ENCODE data around the gene CFAP97D2. TPM values are rescaled to one million over a fixed set of nuclear protein-coding genes. Genes with fewer than 3 reads are reported as not detected.
"Not testable (repeated sequence)": the region's sequence is repeated elsewhere in the genome, so short reads cannot be mapped to it uniquely, and the experiment has no call there.

CFAP97D2 gene
- not detected for total RNA-seq

DNA sequence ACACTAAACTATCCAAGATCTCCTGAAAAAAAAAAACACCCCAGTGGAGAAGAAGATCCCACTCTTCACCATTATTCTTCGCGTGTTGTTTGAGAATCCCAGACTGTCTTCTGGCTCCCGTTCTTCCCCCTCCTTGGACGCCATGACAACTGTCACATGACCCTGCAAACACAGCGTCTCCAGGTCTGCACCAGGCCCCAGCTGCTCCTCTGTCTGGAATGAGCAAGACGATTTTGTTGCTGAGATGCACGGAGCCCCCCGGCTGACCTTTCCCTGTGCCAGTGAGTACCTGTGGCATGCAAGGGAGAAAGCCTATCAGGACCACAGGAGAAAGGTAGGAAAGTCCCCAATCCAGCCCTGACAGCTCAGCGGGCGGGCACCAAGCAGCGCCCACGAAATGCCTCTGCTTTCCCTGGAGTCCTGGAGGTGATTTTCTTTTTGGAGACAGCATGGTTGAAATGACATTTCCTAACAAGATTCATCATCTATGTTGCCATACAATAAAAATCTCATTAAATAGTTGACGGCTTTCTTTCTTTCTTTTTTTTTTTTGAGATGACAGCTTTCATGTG lies at the start of gene CFAP97D2:
Gene CFAP97D2, plus strand, starts transcription at position 171 of the 572 bp plus-strand sequence. Its CDS starts 74 bp downstream, at position 245.
- Histone ChIP-seq H3K27me3 (ENCODE audit: control insufficient read depth in 3 of 3, insufficient read depth in 3 of 3, low read length in 3 of 3) (peaks cover 16 to 27% (median 18%) of the 10 kb centered on the region in 3 donors), H3K9me3 (ENCODE audit: control insufficient read depth in 3 of 3, low read length in 3 of 3) (peaks cover 0 to 5% (median 2%) of the 10 kb centered on the region in 3 donors), H3K36me3 (ENCODE audit: control insufficient read depth in 3 of 3, insufficient read depth in 3 of 3, low read length in 3 of 3) (no peaks in the 10 kb centered on the region), H3K4me1 (ENCODE audit: control insufficient read depth in 3 of 3, insufficient read depth in 3 of 3, low read length in 3 of 3) (no peaks in the 10 kb centered on the region), H3K27ac (ENCODE audit: low read depth, low read length) (no peak within 1 kb of the TSS), H3K9ac (ENCODE audit: low read depth in 1 of 3, low read length in 3 of 3) (no peak within 1 kb of the TSS), H3K4me3 (ENCODE audit: low read length in 3 of 3) (no peak within 1 kb of the TSS)

DNA sequence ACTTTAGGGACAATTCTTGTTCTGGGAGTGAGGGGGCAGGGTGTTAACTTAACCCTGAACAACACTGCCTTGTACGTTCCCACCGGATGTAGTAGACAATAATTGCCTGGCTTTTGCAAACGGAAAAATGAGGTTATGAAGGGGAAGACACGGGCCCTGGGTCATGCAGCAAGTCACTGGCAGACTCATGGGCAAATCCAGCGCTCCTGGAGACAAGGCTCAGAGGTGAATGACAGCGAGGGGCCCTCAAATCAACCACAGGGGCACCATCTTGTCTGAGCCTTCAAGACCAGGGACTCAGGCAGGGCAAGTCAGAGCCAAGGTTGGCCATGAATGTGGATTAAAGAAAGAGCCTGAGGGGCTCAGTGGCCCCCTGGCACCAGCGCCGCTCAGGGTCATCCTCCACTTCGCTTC lies 49.4 kb upstream of the CFAP97D2 start:
- Histone ChIP-seq H3K36me3 (ENCODE audit: control insufficient read depth in 3 of 3, insufficient read depth in 3 of 3, low read length in 3 of 3) (no peaks in the 10 kb centered on the region), H3K27me3 (ENCODE audit: control insufficient read depth in 3 of 3, insufficient read depth in 3 of 3, low read length in 3 of 3) (no peaks in the 10 kb centered on the region), H3K4me1 (ENCODE audit: control insufficient read depth in 3 of 3, insufficient read depth in 3 of 3, low read length in 3 of 3) (peaks cover 54 to 77% (median 67%) of the 10 kb centered on the region in 3 donors), H3K27ac (ENCODE audit: low read depth, low read length) (peak overlapping the region; percentile 97), H3K4me3 (ENCODE audit: low read length in 3 of 3) (peak overlapping the region in 2 of 3 donors; percentile 93 to 99), H3K9ac (ENCODE audit: low read depth in 1 of 3, low read length in 3 of 3) (peak overlapping the region; percentile 89 to 98 (median 94)), H3K9me3 (ENCODE audit: control insufficient read depth in 3 of 3, low read length in 3 of 3) (no peaks in the 10 kb centered on the region)

DNA sequence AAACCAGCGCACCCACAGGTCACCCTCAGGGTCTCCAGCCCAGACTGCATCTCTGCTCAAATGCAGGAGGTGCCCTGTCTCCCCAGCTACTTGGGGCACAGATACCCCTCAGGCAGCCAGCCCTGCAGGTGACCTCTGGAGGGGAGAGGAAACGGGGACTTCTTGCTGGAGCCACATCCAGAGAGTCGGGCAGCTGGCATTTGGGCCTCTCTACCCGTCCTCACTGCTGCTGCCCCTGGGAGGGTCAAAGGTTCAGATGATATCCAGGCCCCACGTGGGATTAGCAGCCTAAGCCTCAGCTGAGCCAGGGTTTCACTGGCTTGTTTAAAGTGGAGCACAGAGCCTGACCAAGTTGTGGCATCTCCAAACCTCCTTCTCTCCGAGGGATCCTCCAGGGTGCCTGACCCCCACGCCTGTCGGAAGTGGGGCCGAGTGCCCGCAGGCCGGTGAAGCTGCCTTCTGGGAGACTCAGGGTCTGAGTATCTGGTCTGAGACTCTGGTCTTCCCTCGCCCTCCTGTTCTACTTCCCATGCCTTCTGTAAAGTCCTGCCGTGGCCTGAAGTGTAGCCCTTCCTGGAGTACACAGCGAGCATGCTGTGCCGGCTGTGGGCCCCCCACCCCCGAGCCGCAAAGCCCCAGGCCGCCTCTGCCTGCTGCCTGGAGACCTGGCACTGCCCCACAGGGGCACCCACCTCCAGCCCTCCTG lies 48.8 kb upstream of the CFAP97D2 start:
- peak overlapping the region; percentile 97 for H3K27ac ChIP-seq (ENCODE audit: low read depth, low read length)
- H3K4me3 ChIP-seq (ENCODE audit: low read length in 3 of 3) = peak overlapping the region; percentile 76 to 99 (median 93)
- peak overlapping the region; percentile 89 to 98 (median 94) for H3K9ac ChIP-seq (ENCODE audit: low read depth in 1 of 3, low read length in 3 of 3)
- H3K27me3 ChIP-seq (ENCODE audit: control insufficient read depth in 3 of 3, insufficient read depth in 3 of 3, low read length in 3 of 3) = no peaks in the 10 kb centered on the region
- H3K4me1 ChIP-seq (ENCODE audit: control insufficient read depth in 3 of 3, insufficient read depth in 3 of 3, low read length in 3 of 3) = peaks cover 51 to 71% (median 61%) of the 10 kb centered on the region in 3 donors
- no peaks in the 10 kb centered on the region for H3K9me3 ChIP-seq (ENCODE audit: control insufficient read depth in 3 of 3, low read length in 3 of 3)
- H3K36me3 ChIP-seq (ENCODE audit: control insufficient read depth in 3 of 3, insufficient read depth in 3 of 3, low read length in 3 of 3) = no peaks in the 10 kb centered on the region

DNA sequence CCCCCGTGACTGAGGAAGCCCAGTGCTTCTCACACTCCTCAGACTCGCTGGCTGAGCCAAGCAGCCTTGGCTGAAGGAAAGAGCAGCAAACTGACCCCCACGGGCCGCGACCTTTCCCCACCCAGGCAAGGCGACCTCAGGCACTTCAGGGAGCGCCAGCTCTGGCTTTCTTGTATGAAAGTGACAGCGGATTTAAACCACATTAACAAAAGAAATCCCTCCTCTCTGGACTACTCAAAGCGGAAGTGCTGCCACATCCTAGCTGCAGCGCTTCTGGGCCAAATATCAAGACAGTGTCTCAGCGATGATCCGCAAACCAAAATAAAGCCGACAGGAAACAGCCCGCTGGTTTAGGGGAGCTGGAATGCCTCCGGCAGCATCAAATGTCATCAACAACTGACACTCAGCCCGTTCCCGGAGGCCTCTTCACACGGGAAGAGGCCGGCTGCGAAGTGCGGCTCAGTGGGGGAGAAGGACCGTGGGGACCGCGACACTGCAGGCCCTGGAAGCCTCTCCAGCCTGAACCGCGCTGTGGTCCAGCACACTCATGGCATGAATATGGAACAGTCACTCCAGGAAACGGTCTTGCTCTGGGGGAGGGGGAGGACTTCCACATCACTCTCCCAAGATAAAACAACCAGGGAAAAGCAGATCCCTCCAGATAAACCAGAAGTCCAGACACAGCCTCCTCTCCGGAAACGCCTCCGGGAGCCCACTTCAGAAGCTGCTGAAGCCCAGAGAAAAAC lies 48.0 kb upstream of the CFAP97D2 start:
- Histone ChIP-seq H3K9ac (ENCODE audit: low read depth in 1 of 3, low read length in 3 of 3) (peak overlapping the region; percentile 89 to 98 (median 94)), H3K4me1 (ENCODE audit: control insufficient read depth in 3 of 3, insufficient read depth in 3 of 3, low read length in 3 of 3) (peaks cover 51 to 65% (median 57%) of the 10 kb centered on the region in 3 donors), H3K4me3 (ENCODE audit: low read length in 3 of 3) (peak overlapping the region; percentile 76 to 99 (median 93)), H3K9me3 (ENCODE audit: control insufficient read depth in 3 of 3, low read length in 3 of 3) (no peaks in the 10 kb centered on the region), H3K27ac (ENCODE audit: low read depth, low read length) (peak overlapping the region; percentile 97), H3K27me3 (ENCODE audit: control insufficient read depth in 3 of 3, insufficient read depth in 3 of 3, low read length in 3 of 3) (no peaks in the 10 kb centered on the region), H3K36me3 (ENCODE audit: control insufficient read depth in 3 of 3, insufficient read depth in 3 of 3, low read length in 3 of 3) (no peaks in the 10 kb centered on the region)

DNA sequence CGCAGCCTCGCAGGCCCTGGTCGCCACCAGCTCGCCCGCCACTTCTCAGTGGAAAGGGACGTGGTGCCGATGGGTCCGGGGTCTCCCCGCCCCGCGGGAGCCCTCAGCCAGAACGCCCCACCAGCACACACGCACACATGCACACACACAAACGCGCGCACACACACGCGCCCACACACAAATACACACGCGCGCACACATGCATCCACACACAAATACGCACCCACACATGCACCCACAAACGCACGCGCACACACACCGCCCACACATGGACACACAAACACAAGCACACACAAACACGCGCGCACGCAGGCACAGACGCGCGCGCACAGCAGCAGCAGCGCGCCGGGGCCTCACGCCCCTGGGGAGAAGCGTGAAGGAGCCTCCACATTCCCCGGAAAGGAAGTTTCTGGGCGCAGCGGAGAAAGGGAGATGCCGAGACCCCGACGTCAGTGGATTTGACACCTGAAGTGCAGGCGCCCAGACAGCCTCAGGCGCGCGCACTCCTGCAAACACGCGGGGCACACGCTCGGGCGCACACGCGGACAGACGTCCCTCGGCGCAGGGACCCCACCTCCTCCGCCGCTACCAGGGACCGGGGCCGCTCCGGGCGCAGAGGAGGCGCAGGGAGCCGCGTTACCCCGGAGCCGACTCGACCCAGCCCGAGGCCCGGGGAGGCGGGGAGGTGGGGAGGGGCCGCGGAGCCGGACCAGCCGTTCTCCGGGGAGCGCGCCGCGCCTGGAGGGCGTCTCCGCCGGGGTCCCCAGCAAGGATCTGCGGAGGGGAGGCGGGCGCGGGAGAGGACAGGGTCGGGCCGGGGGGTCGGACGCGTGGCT lies 47.3 kb upstream of the CFAP97D2 start:
- Histone ChIP-seq H3K36me3 (ENCODE audit: control insufficient read depth in 3 of 3, insufficient read depth in 3 of 3, low read length in 3 of 3) (no peaks in the 10 kb centered on the region), H3K27ac (ENCODE audit: low read depth, low read length) (peak overlapping the region; percentile 97), H3K27me3 (ENCODE audit: control insufficient read depth in 3 of 3, insufficient read depth in 3 of 3, low read length in 3 of 3) (no peaks in the 10 kb centered on the region), H3K4me3 (ENCODE audit: low read length in 3 of 3) (peak overlapping the region; percentile 76 to 99 (median 93)), H3K4me1 (ENCODE audit: control insufficient read depth in 3 of 3, insufficient read depth in 3 of 3, low read length in 3 of 3) (peaks cover 47 to 57% (median 49%) of the 10 kb centered on the region in 3 donors), H3K9ac (ENCODE audit: low read depth in 1 of 3, low read length in 3 of 3) (peak overlapping the region; percentile 89 to 98 (median 94)), H3K9me3 (ENCODE audit: control insufficient read depth in 3 of 3, low read length in 3 of 3) (no peaks in the 10 kb centered on the region)

DNA sequence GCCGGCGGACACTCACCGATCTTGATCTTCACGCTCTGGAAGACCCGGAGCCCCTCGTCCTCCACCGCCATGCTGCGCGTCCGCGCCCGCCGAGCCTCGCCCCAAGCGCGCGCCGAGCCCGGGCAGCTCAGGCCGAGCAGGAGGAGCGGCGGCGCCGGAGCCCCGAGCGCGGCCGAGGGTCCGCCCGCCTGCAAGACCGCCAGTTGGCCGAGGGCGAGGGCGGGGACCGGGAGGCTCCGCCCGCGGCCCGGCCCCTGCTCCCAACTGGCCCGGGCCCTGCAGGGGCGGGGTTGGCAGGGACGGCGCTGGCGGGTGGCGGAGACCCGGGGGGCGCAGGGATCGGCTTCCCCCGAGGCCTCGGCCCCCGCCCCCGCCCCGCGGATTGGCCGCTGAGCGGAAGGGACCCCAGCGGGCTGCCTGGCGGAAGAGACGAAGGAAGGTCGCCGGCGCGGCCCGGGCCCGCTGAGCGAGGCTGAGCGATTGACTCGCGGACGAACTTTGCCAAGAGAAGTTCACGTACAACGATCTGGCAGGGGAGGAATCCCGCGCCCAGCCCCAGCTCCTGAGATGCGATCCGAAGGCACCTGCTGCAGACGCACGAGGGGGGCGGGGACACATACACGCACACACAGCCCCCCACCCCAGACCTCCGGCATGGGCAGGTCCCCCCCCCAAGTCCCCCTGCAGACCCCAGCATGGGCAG lies 46.5 kb upstream of the CFAP97D2 start, which contains the start of gene RASA3:
Gene RASA3, minus strand, starts transcription at position 205 of the 703 bp plus-strand sequence. Its CDS starts 134 bp downstream, at position 71.
- no peaks in the 10 kb centered on the region for H3K27me3 ChIP-seq (ENCODE audit: control insufficient read depth in 3 of 3, insufficient read depth in 3 of 3, low read length in 3 of 3)
- H3K36me3 ChIP-seq (ENCODE audit: control insufficient read depth in 3 of 3, insufficient read depth in 3 of 3, low read length in 3 of 3) = no peaks in the 10 kb centered on the region
- H3K4me3 ChIP-seq (ENCODE audit: low read length in 3 of 3) = peak within 1 kb of the TSS; percentile 76 to 99 (median 93)
- H3K9me3 ChIP-seq (ENCODE audit: control insufficient read depth in 3 of 3, low read length in 3 of 3) = no peaks in the 10 kb centered on the region
- H3K4me1 ChIP-seq (ENCODE audit: control insufficient read depth in 3 of 3, insufficient read depth in 3 of 3, low read length in 3 of 3) = peaks cover 39 to 49% (median 42%) of the 10 kb centered on the region in 3 donors
- H3K9ac ChIP-seq (ENCODE audit: low read depth in 1 of 3, low read length in 3 of 3) = peak within 1 kb of the TSS; percentile 89 to 98 (median 94)
- H3K27ac ChIP-seq (ENCODE audit: low read depth, low read length) = peak within 1 kb of the TSS; percentile 97

DNA sequence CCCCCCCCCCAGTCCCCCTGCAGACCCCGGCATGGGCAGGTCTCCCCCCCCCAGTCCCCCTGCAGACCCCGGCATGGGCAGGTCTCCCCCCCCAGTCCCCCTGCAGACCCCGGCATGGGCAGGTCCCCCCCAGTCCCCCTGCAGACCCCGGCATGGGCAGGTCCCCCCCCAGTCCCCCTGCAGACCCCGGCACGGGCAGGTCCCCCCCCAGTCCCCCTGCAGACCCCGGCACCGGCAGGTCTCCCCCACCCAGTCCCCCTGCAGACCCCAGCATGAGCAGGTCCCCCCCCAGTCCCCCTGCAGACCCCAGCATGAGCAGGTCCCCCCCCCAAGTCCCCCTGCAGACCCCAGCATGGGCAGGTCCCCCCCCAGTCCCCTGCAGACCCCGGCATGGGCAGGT lies 45.9 kb upstream of the CFAP97D2 start:
- H3K9me3 ChIP-seq (ENCODE audit: control insufficient read depth in 3 of 3, low read length in 3 of 3); H3K27me3 ChIP-seq (ENCODE audit: control insufficient read depth in 3 of 3, insufficient read depth in 3 of 3, low read length in 3 of 3); H3K4me3 ChIP-seq (ENCODE audit: low read length in 3 of 3); H3K36me3 ChIP-seq (ENCODE audit: control insufficient read depth in 3 of 3, insufficient read depth in 3 of 3, low read length in 3 of 3); H3K27ac ChIP-seq (ENCODE audit: low read depth, low read length); H3K9ac ChIP-seq (ENCODE audit: low read depth in 1 of 3, low read length in 3 of 3): not testable (repeated sequence)
- peaks cover 33 to 44% (median 36%) of the 10 kb centered on the region in 3 donors for H3K4me1 ChIP-seq (ENCODE audit: control insufficient read depth in 3 of 3, insufficient read depth in 3 of 3, low read length in 3 of 3)

DNA sequence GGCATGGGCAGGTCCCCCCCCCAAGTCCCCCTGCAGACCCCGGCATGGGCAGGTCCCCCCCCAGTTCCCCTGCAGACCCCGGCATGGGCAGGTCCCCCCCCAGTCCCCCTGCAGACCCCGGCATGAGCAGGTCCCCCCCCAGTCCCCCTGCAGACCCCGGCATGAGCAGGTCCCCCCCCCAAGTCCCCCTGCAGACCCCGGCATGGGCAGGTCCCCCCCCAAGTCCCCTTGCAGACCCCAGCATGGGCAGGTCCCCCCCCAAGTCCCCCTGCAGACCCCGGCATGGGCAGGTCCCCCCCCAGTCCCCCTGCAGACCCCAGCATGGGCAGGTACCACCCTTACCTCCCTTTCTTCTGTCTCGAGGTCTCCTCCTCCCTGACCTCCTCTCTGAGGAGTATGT lies 45.5 kb upstream of the CFAP97D2 start:
- H3K27me3 ChIP-seq (ENCODE audit: control insufficient read depth in 3 of 3, insufficient read depth in 3 of 3, low read length in 3 of 3); H3K4me3 ChIP-seq (ENCODE audit: low read length in 3 of 3); H3K9me3 ChIP-seq (ENCODE audit: control insufficient read depth in 3 of 3, low read length in 3 of 3); H3K27ac ChIP-seq (ENCODE audit: low read depth, low read length); H3K36me3 ChIP-seq (ENCODE audit: control insufficient read depth in 3 of 3, insufficient read depth in 3 of 3, low read length in 3 of 3); H3K9ac ChIP-seq (ENCODE audit: low read depth in 1 of 3, low read length in 3 of 3): not testable (repeated sequence)
- peaks cover 29 to 39% (median 32%) of the 10 kb centered on the region in 3 donors for H3K4me1 ChIP-seq (ENCODE audit: control insufficient read depth in 3 of 3, insufficient read depth in 3 of 3, low read length in 3 of 3)
